HG03558 (cell line): Measurements from ENCODE around the gene PRSS27.
"Not testable (repeated sequence)": the region's sequence is repeated elsewhere in the genome, so short reads cannot be mapped to it uniquely, and the experiment has no call there.

ENCODE experiments used
- ATAC-seq: cut with Tn5 transposase; IDR thresholded peaks from one replicate; pipeline ENCODE4 v1.9.1; 2021; ENCODE audit warnings: moderate number of reproducible peaks; ENCODE audit not compliant: unreplicated experiment; ENCODE audit errors: extremely low read depth

PRSS27 gene

DNA sequence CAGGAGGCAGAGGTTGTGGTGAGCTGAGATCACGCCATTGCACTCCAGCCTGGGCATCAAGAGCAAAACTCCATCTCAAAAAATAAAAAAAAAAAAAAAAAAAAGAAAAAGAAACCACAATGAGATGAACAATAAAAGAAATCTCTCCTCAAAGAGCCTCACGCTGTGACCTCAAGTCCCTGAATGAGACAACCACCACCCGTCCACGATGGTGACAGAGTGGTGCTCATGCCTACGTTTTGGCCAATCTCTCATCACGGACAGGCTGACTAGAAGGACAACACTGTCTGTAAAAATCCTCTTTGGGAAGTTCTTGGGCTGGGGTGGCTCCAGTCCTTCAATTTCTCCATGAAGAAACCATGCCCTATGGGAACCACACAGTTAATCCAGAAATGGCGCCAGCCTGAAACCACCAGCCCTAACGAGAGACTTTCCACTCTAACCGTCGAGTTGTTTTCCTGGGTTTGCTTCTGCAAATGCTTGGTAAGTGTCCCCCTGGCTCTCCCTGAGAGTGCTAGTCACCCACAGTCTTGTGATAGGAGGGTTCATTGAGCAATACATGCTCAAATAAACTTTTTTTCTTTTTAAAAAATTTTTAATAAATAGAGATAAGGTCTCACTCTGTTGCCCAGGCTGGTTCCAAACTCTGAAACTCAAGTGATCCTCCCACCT is 15.0 kb upstream of the PRSS27 start:
- no peak for ATAC-seq

DNA sequence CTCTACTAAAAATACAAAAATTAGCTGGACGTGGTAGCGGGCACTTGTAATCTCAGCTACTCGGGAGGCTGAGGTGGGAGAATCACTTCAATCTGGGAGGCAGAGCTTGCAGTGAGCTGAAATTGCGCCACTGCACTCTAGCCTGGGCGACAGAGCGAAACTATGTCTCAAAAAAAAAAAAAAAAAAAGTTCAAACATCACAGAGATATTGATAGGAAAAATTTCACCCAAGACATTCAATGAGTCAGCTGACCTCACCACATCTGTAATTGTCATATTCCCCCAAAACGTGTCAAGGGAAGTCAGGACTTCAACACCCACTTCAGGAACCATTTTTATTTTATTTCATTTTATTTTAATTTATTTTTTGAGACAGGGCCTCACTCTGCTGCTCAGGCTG is 8.0 kb upstream of the PRSS27 start:
- ATAC-seq: no peak

DNA sequence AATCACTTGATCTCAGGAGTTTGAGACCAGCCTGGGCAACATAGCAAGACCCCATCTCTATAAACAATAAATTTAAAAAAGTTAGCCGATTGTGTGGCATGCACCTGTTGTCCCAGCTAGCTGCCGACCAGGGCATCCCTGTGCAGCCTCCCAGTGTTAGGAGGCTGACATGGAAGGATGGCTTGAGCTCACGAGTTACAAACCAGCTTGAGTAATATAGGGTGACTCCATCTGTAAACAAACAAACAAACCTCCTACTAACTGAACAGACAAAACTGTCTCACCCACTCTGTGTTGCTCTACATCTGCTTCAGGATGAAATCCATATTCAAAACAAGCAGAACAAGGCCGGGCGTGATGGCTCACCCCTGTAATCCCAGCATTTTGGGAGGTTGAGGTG is 6.9 kb upstream of the PRSS27 start:
- ATAC-seq: no peak

DNA sequence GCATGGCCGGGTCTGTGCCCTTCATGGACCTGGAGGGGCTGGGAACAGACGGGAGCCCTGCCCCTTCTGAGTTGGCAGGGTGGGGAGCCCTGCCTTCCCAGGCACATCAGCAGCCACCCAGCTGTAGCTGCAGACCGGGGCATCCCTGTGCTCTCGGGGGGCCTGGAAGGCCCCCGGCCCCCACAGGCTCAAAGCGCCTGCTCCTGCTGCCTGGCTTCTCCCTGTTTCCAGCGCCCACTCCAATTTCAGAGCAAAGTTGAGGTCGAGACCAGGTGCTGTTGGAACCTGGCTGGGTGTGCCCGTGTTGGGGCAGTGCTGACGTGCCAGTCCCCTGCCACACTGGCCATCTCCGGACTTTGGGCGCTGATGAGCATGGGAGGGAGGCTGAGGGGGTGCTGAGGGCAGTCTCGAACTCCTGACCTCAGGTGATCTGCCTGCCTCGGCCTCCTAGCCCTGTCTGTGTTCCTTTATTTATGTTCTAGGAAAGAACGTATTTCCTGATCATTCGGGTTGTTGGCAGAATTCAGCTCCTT is 4.9 kb upstream of the PRSS27 start:
- no peak for ATAC-seq

DNA sequence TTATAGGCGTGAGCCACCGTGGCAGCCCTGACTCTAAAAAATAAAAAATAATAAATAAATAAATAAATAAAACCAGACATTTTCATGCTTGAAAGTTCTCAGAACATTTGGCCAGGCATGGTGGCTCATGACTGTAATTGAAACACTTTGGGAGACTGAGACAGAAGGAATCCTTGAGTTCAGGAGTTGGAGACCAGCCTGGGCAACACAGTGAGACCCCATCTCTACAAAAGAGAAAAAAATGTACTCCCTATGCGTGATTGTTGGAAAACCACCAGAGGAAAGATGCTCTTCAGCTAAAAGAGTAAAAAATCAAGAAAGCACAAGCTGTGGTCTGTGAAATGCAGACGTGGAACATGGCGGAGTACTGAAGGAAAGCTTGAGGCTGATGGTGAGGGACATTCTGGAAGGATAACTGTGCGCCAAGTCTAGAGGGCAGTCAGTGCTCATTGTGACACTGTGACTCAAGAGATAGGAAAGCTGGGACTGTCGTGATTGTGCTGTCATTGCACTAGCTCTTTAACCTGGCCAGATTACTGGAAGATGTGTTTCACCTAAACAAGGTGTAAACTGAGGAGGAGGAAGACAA is 4.2 kb upstream of the PRSS27 start:
- ATAC-seq: no peak

DNA sequence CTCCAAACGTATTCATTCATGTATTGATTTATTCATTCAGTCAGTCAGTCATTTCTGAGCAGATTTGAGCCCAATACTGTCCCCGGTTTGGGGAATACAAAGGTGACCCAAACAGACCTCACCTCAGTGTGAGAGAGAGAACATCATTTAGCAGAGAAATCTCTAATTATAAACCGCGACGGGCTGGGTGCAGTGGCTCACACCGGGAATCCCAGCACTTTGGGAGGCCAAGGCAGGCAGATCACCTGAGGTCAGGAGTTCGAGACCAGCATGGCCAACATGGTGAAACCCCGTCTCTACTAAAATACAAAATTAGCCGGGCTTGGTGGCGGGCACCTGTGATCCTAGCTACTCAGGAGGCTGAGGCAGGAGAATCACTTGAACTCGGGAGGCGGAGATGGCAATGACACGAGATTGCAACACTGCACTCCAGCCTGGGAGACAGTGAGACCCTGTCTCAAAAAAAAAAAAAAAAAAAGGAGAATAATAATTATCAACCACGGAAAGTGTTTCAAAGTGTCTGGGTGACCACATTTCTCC is 1.7 kb upstream of the PRSS27 start:
- not testable (repeated sequence) for ATAC-seq

GRCh38 chr16:2720719-2721633 is 952 bp upstream of the PRSS27 start:
- peak; percentile 57 for ATAC-seq

DNA sequence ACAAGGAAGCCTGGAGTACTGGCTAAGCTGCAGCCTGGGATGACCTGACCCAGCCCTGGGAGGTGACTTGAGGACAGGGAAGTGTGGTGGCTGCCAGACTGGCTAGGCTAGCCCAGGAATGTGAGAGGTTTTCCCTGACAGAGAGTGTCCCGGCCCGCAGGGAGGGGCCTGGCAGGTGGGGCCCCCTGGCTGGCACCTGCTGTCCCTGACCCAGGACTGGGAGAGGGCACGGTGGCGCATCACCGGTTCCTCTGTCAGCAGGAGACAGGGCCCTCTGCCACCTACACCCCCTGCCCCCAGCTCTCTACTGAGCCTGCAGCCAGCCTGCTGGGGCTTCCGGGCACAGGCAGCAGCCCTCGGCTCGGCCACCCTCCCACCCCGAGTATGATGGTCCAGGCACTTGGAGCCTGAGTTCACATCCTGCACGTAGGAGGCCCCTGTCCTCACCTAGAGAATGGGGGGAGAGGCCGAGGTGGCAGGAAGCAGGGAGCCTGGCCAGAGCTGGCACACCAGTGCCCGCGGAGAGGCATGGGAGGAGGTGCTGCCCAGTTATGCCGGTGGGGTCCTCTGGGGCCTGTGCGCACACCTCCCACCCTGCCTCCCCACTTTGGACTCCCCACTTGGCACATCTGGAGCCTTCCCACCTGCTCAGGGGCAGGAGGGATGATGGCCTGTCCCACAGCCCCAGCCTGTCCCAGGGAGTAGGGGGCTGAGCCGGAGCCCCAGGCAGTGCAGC is 528 bp downstream of the PRSS27 start:
- ATAC-seq: no peak

GRCh38 chr16:2717383-2718263 is 2.4 kb downstream of the PRSS27 start:
- ATAC-seq: no peak

- ATAC-seq: no peak
Measured at GRCh38 chr16:2716948-2717347, 3.1 kb downstream of the PRSS27 start.

- ATAC-seq: no peak
Measured at GRCh38 chr16:2715966-2716885, 3.8 kb downstream of the PRSS27 start.

GRCh38 chr16:2715519-2715918 is 4.5 kb downstream of the PRSS27 start:
- no peak for ATAC-seq

DNA sequence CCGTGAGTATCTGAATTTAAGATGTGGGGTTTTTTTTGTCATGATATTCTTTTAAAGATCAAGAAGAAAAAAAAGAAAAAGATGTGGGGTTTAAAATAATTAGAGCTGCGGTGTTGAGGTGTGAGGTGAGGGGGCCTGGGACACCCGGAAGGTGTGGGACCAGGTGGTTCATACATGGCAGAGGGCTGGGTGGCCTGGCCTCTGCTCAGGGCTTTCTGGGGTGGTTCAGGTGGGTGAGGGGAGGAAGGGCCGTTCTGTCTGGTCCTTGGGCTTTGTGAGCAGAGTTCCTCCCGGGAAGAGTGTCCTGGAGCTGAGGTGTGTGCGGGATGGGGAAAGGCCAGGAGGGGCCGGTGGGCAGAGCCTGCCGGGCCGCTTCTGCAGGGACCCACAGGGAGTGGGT is 5.0 kb downstream of the PRSS27 start:
- ATAC-seq: no peak

DNA sequence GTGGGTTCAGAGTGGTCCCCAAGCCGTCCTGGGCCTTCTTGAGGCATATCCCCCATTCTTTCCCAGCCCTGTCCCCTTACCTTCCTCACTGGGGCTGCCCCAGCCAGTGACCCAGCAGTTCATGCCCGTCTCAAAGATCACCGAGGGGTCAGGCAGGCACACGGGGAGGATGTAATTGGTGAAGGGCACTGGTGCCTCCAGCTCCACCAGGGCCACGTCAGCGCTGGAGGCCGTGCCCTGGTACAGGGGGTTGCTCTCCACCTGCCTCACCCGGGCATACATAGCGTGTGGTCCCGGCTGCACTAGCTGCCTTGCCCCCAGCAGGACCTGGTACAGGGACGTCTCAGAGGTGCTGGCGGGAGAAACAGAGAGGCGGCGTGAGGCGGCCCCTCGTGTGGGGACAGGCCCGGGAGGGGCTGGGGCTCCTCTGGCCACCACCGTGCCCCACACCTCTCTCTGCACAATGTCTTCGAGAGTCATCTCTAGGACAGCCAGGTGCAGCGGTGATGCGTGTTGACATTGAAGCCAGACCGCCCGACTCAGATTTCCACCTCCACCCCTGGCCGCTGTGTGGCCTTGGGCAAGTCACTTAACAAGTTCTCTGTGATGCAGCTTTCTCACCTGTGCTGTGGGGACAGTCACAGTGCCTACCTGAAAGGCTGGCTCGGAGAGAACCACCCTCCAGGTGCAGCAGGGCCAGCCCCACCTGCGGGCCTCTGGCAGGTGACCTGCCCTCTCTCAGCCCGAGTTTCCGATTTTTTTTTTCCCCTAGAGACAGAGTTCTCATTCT is 5.8 kb downstream of the PRSS27 start:
- ATAC-seq: no peak

GRCh38 chr16:2713523-2713922 is 6.5 kb downstream of the PRSS27 start:
- ATAC-seq: no peak

- no peak for ATAC-seq
Measured at GRCh38 chr16:2712546-2712945, 7.5 kb downstream of the PRSS27 start.

DNA sequence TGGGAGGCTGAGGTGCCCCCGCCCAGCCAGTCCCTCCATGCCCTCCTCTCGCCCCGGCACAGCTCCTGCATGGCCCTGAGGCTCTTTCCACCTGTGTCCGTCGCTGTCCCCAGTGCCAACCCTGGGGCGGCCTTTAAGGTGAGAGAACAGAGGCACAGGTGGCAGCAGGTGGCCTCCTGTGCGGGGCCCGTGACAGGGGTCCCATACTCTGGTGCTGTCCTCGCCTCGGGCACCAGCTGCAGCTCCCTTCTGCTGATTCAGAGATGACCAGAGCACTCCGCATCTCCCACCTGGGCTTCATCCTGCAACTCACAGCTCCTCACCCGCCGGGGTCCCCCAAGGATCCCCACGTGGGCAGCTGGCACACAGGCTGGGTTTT is 8.0 kb downstream of the PRSS27 start:
- ATAC-seq: no peak
